SK-N-MC (cell line): ENCODE data around the gene TIMP2.
A peak's percentile ranks its signal among the peaks of the same experiment; 100 is the strongest.

Experiments used
- DNase-seq: peaks from one replicate; pipeline ENCODE4 v3.0.0-alpha.2; 2011; ENCODE audit warnings: low read depth, low spot score
- H3K27ac ChIP-seq: fragments of 200-600 bp; sonication (generic); 2 replicates; pipeline ENCODE4 v1.5.1; 2016; ENCODE audit warnings: mixed run types
- H3K36me3 ChIP-seq: fragments of 200-600 bp; sonication (generic); 2 replicates; pipeline ENCODE4 v1.6.1; 2017; ENCODE audit warnings: antibody characterized with exemption, low read length, mixed read lengths; ENCODE audit not compliant: insufficient read depth
- H3K4me3 ChIP-seq: fragments of 200-600 bp; sonication (generic); 2 replicates; pipeline ENCODE4 v1.5.1; 2016
- H3K9ac ChIP-seq: fragments of 200-600 bp; sonication (generic); 2 replicates; pipeline ENCODE4 v1.8.0; 2017; ENCODE audit warnings: mixed run types, mixed read lengths; ENCODE audit not compliant: insufficient read length
- H3K9me3 ChIP-seq: fragments of 200-600 bp; sonication (generic); 2 replicates; pipeline ENCODE4 v1.6.1; 2017; ENCODE audit warnings: low read depth, mild to moderate bottlenecking, antibody characterized with exemption, low read length, moderate library complexity, mixed read lengths
- EZH2 ChIP-seq: fragments of 200-600 bp; sonication (generic); IDR thresholded peaks from one replicate; pipeline ENCODE4 v1.6.1; 2017; ENCODE audit warnings: antibody characterized with exemption
- FOXP2 ChIP-seq: optimal IDR thresholded peaks from 2 replicates; pipeline ENCODE3; 2011; ENCODE audit warnings: mild to moderate bottlenecking, moderate library complexity; ENCODE audit not compliant: insufficient read depth; ENCODE audit errors: extremely low read length, control extremely low read depth
- POLR2AphosphoS5 ChIP-seq: IDR thresholded peaks from 2 replicates; pipeline ENCODE4 v1.6.1; 2012; ENCODE audit warnings: mild to moderate bottlenecking, low read depth, low read length, borderline replicate concordance

The TIMP2 gene

GRCh38 chr17:78853926-78854394, 71.2 kb downstream of the TIMP2 start:
- Histone ChIP-seq H3K9me3 (no peaks in the 10 kb centered on the region), H3K4me3 (no peak overlapping the region), H3K27ac (no peak overlapping the region), H3K9ac (no peak overlapping the region), H3K36me3 (peaks cover 5% of the 10 kb centered on the region; the same call in 1 of the 2 replicates)
- DNase-seq = no peak
- TF ChIP-seq FOXP2 = no peak
- no peak for TF ChIP-seq EZH2
- TF ChIP-seq POLR2AphosphoS5 = no peak

GRCh38 chr17:78852709-78853121, 72.5 kb downstream of the TIMP2 start:
- no peak for DNase-seq
- H3K4me3 ChIP-seq = no peak overlapping the region
- no peak for TF ChIP-seq POLR2AphosphoS5
- TF ChIP-seq FOXP2 = no peak
- no peak for TF ChIP-seq EZH2
- H3K9ac ChIP-seq = no peak overlapping the region
- peaks cover 5% of the 10 kb centered on the region; the same call in 1 of the 2 replicates for H3K36me3 ChIP-seq
- H3K9me3 ChIP-seq = no peaks in the 10 kb centered on the region
- H3K27ac ChIP-seq = no peak overlapping the region

- no peak overlapping the region for H3K9ac ChIP-seq
- H3K36me3 ChIP-seq = no peaks in the 10 kb centered on the region
- H3K4me3 ChIP-seq = no peak overlapping the region
- no peak for TF ChIP-seq FOXP2
- TF ChIP-seq POLR2AphosphoS5 = no peak
- no peak for TF ChIP-seq EZH2
- H3K27ac ChIP-seq = no peak overlapping the region
- H3K9me3 ChIP-seq = no peaks in the 10 kb centered on the region
- DNase-seq = no peak
Observed at GRCh38 chr17:78849026-78849425, 76.2 kb downstream of the TIMP2 start.

GRCh38 chr17:78847052-78847451, 78.1 kb downstream of the TIMP2 start:
- TF ChIP-seq FOXP2 = no peak
- TF ChIP-seq POLR2AphosphoS5 = no peak
- no peak overlapping the region for H3K27ac ChIP-seq

GRCh38 chr17:78844301-78845005, 80.7 kb downstream of the TIMP2 start:
- Histone ChIP-seq H3K4me3 (no peak overlapping the region), H3K9ac (no peak overlapping the region), H3K36me3 (no peaks in the 10 kb centered on the region), H3K27ac (no peak overlapping the region), H3K9me3 (no peaks in the 10 kb centered on the region)
- TF ChIP-seq EZH2 (no peak), FOXP2 (no peak)
- no peak for DNase-seq

More at GRCh38 chr17:78847052-78847451, 78.1 kb downstream of the TIMP2 start:
- no peak overlapping the region for H3K4me3 ChIP-seq
- H3K9ac ChIP-seq = no peak overlapping the region
- no peaks in the 10 kb centered on the region for H3K9me3 ChIP-seq
- no peak for DNase-seq
- no peaks in the 10 kb centered on the region for H3K36me3 ChIP-seq

GRCh38 chr17:78842881-78843565, 82.2 kb downstream of the TIMP2 start:
- H3K4me3 ChIP-seq = no peak overlapping the region
- DNase-seq = no peak
- H3K9ac ChIP-seq = no peak overlapping the region
- H3K27ac ChIP-seq = no peak overlapping the region
- peaks cover under 1% of the 10 kb centered on the region for H3K36me3 ChIP-seq
- no peak for TF ChIP-seq POLR2AphosphoS5
- H3K9me3 ChIP-seq = no peaks in the 10 kb centered on the region

GRCh38 chr17:78840780-78841611, 84.2 kb downstream of the TIMP2 start, which contains the start of gene USP36:
TSS of gene USP36 (minus strand) at chr17:78840814. CDS start at chr17:78836363, 4,451 bp downstream.
- no peaks in the 10 kb centered on the region for H3K9me3 ChIP-seq
- DNase-seq = peak; percentile 94
- peaks cover 19% of the 10 kb centered on the region for H3K36me3 ChIP-seq
- TF ChIP-seq POLR2AphosphoS5 (peak; percentile 92), FOXP2 (peak; percentile 70), EZH2 (no peak)
- H3K9ac ChIP-seq = peak within 1 kb of the TSS; percentile 96
- peak within 1 kb of the TSS; percentile 94 for H3K4me3 ChIP-seq
- peak within 1 kb of the TSS; percentile 56 for H3K27ac ChIP-seq

GRCh38 chr17:78840530-78840779, 84.7 kb downstream of the TIMP2 start:
- Histone ChIP-seq H3K9me3 (no peaks in the 10 kb centered on the region), H3K27ac (peak overlapping the region; percentile 56; the same call in 1 of the 2 replicates), H3K9ac (peak overlapping the region; percentile 96), H3K4me3 (peak overlapping the region; percentile 94), H3K36me3 (peaks cover 24% of the 10 kb centered on the region)
- DNase-seq = no peak
- TF ChIP-seq EZH2 (no peak), POLR2AphosphoS5 (no peak), FOXP2 (no peak)
